CD14-positive monocyte (primary cell): ENCODE results near the gene FOXO3. TPM values are rescaled to one million over a fixed set of nuclear protein-coding genes. Genes with fewer than 3 reads are reported as not detected.

Source experiments
- DNase-seq, 3 donors: peaks; one replicate each; pipeline ENCODE4 v3.0.0-alpha.2; 2011 to 2022
- H2AFZ ChIP-seq: 2 replicates; pipeline ENCODE4 v1.6.0; 2012; ENCODE audit warnings: mild to moderate bottlenecking, low read depth, low read length, inconsistent platforms; ENCODE audit not compliant: insufficient read depth, poor library complexity, severe bottlenecking
- H3K27ac ChIP-seq, 2 donors: 1 replicate in 1 of 2; 2 replicates in 1 of 2; pipeline ENCODE4 v1.5.1; 2012 to 2013; ENCODE audit warnings: low read length in 2 of 2, control low read depth in 1 of 2, inconsistent platforms in 1 of 2, low read depth in 1 of 2, mild to moderate bottlenecking in 1 of 2
- H3K27me3 ChIP-seq, 2 donors: one replicate each; pipeline versions ENCODE4 v1.6.0 to v1.6.1; 2011 to 2013; ENCODE audit warnings: low read length in 2 of 2; ENCODE audit not compliant: control insufficient read depth in 2 of 2, insufficient read depth in 2 of 2
- H3K36me3 ChIP-seq, 2 donors: replicated peaks in 1 of 2; 1 replicate in 1 of 2; 2 replicates in 1 of 2; pipeline versions ENCODE4 v1.5.1 to v1.6.1; 2012 to 2013; ENCODE audit warnings: low read length in 2 of 2, control low read depth in 1 of 2, inconsistent platforms in 1 of 2, mild to moderate bottlenecking in 1 of 2; ENCODE audit not compliant: insufficient read depth in 2 of 2, control insufficient read depth in 1 of 2
- H3K4me1 ChIP-seq, 2 donors: 1 replicate in 1 of 2; 2 replicates in 1 of 2; pipeline versions ENCODE4 v1.5.1 to v1.6.1; 2012 to 2013; ENCODE audit warnings: low read length in 2 of 2, control low read depth in 1 of 2, inconsistent platforms in 1 of 2, mild to moderate bottlenecking in 1 of 2, moderate library complexity in 1 of 2; ENCODE audit not compliant: insufficient read depth in 2 of 2, control insufficient read depth in 1 of 2
- H3K4me2 ChIP-seq: replicated peaks from 2 replicates; pipeline ENCODE3; 2012; ENCODE audit warnings: low read length, moderate library complexity, mild to moderate bottlenecking; ENCODE audit not compliant: poor library complexity, severe bottlenecking; ENCODE audit errors: extremely low read depth
- H3K4me3 ChIP-seq, 3 experiments: fragments of 200-600 bp in 1 of 3; sonication (generic) in 1 of 3; replicated peaks in 1 of 3; 1 replicate in 2 of 3; 2 replicates in 1 of 3; pipeline ENCODE4 v1.5.1; 2011 to 2013; ENCODE audit warnings: low read length in 3 of 3, mild to moderate bottlenecking in 3 of 3, control low read depth in 2 of 3, low read depth in 2 of 3, inconsistent platforms in 1 of 3, moderate library complexity in 1 of 3
- H3K79me2 ChIP-seq: 2 replicates; pipeline ENCODE4 v1.6.0; 2012; ENCODE audit warnings: mild to moderate bottlenecking, control low read depth, inconsistent platforms, low read length, moderate library complexity; ENCODE audit not compliant: insufficient read depth
- H3K9ac ChIP-seq: 2 replicates; pipeline ENCODE4 v1.6.0; 2017; ENCODE audit warnings: low read length, mild to moderate bottlenecking; ENCODE audit not compliant: insufficient read depth, poor library complexity, severe bottlenecking
- H3K9me3 ChIP-seq, 2 donors: replicated peaks in 1 of 2; 1 replicate in 1 of 2; 2 replicates in 1 of 2; pipeline versions ENCODE4 v1.5.1 to v1.6.1; 2012 to 2013; ENCODE audit warnings: low read length in 2 of 2, control low read depth in 1 of 2; ENCODE audit not compliant: control insufficient read depth in 1 of 2, insufficient read depth in 1 of 2
- H4K20me1 ChIP-seq: 2 replicates; pipeline ENCODE4 v1.6.0; 2012; ENCODE audit warnings: mild to moderate bottlenecking, low read length, control low read depth, moderate library complexity; ENCODE audit not compliant: insufficient read depth
- H3K27ac Mint-ChIP-seq, 7 donors: one replicate each; pipeline ENCODE4 v1.8.0; 2020; ENCODE audit warnings: mild to moderate bottlenecking in 7 of 7, mixed read lengths in 7 of 7, moderate library complexity in 6 of 7, inconsistent platforms in 2 of 7
- H3K27me3 Mint-ChIP-seq, 3 donors: one replicate each; pipeline ENCODE4 v1.8.0; 2021 to 2022; ENCODE audit warnings: low read depth in 3 of 3, mild to moderate bottlenecking in 3 of 3, mixed read lengths in 3 of 3, moderate library complexity in 3 of 3, inconsistent platforms in 1 of 3
- H3K36me3 Mint-ChIP-seq, 2 donors: one replicate each; pipeline ENCODE4 v1.8.0; 2020; ENCODE audit warnings: mixed read lengths in 2 of 2, inconsistent platforms in 1 of 2, mild to moderate bottlenecking in 1 of 2
- H3K4me1 Mint-ChIP-seq: one replicate; pipeline ENCODE4 v1.8.0; 2020; ENCODE audit warnings: mild to moderate bottlenecking, mixed read lengths
- H3K4me3 Mint-ChIP-seq, 2 donors: one replicate each; pipeline ENCODE4 v1.8.0; 2020; ENCODE audit warnings: mild to moderate bottlenecking in 2 of 2, mixed read lengths in 2 of 2, moderate library complexity in 1 of 2
- H3K9me3 Mint-ChIP-seq, 7 donors: one replicate each; pipeline ENCODE4 v1.8.0; 2020 to 2022; ENCODE audit warnings: mixed read lengths in 7 of 7, mild to moderate bottlenecking in 6 of 7, moderate library complexity in 6 of 7, inconsistent platforms in 2 of 7
- CTCF ChIP-seq: fragments of 200-600 bp; IDR thresholded peaks from one replicate; pipeline ENCODE4 v1.8.0; 2022; ENCODE audit warnings: antibody characterized with exemption, mild to moderate bottlenecking
- WGBS: methylation state at CpG from one replicate; pipeline ENCODE4 v1.1.5; 2013; ENCODE audit warnings: missing lambda C conversion rate; ENCODE audit not compliant: insufficient coverage; 5-methylcytosine and 5-hydroxymethylcytosine counted together
- intact Hi-C, 2 donors: fragments of 100-400 bp; cut with micrococcal nuclease; formaldehyde crosslinking; loops; one replicate each; pipeline versions ENCODE4 v1.15.0 to v1.15.1; 2023
- polyA plus RNA-seq, 3 donors: library from polyadenylated mRNA; depleted of rRNA in 1 of 3; unstranded in 2 of 3; stranded (reverse) in 1 of 3; fragments of 300-500 nt in 2 of 3; fragments of >200 nt in 1 of 3; fragmentation: Illumina TruSeq in 2 of 3; gene quantifications; 1 replicate in 2 of 3; 2 replicates in 1 of 3; pipeline ENCODE4 v1.2.3, GENCODE V29; 2012 to 2021

FOXO3 gene
- polyA plus RNA-seq, 3 donors, result 15.4 to 23.2 (median 17.5) TPM

GRCh38 chr6:108521616-108522107 lies 39.1 kb upstream of the FOXO3 start:
- Histone ChIP-seq H3K27ac (no peak overlapping the region), H3K4me1 (no peaks in the 10 kb centered on the region), H2AFZ (no peak overlapping the region), H3K4me2 (no peak overlapping the region), H3K27me3 (no peaks in the 10 kb centered on the region), H3K4me3 (no peak overlapping the region), H3K9me3 (no peaks in the 10 kb centered on the region), H4K20me1 (no peaks in the 10 kb centered on the region), H3K79me2 (no peaks in the 10 kb centered on the region), H3K36me3 (no peaks in the 10 kb centered on the region), H3K9ac (no peak overlapping the region)
- peaks cover 0 to 2% (median 2%) of the 10 kb centered on the region in 3 donors for H3K27me3 Mint-ChIP-seq
- DNase-seq, result no peak
- peaks cover 13 to 14% of the 10 kb centered on the region in 2 donors for H3K36me3 Mint-ChIP-seq
- no peak overlapping the region for H3K27ac Mint-ChIP-seq
- no peak for TF ChIP-seq CTCF
- intact Hi-C loops, result loop anchor here in 1 of 2 donors (10.0 kb wide), 1 partner anchor 407 kb away; no protein-coding TSS in a partner anchor
- no peak overlapping the region for H3K4me3 Mint-ChIP-seq
- H3K4me1 Mint-ChIP-seq, result peaks cover 4% of the 10 kb centered on the region
- H3K9me3 Mint-ChIP-seq, result no peaks in the 10 kb centered on the region
- WGBS, result 88% methylated on average over 1 of the region's 1 CpG

GRCh38 chr6:108523697-108524096 lies 37.0 kb upstream of the FOXO3 start:
- peaks cover 13 to 14% of the 10 kb centered on the region in 2 donors for H3K36me3 Mint-ChIP-seq
- no peaks in the 10 kb centered on the region for H3K4me1 ChIP-seq
- no peak overlapping the region for H3K4me3 ChIP-seq
- no peak for TF ChIP-seq CTCF
- no peak overlapping the region for H2AFZ ChIP-seq
- H3K4me1 Mint-ChIP-seq, result peaks cover 4% of the 10 kb centered on the region
- no peaks in the 10 kb centered on the region for H3K9me3 Mint-ChIP-seq
- no peaks in the 10 kb centered on the region for H3K27me3 ChIP-seq
- H3K36me3 ChIP-seq, result no peaks in the 10 kb centered on the region
- no peak overlapping the region for H3K9ac ChIP-seq
- no peaks in the 10 kb centered on the region for H3K9me3 ChIP-seq
- H3K79me2 ChIP-seq, result no peaks in the 10 kb centered on the region
- no peak overlapping the region for H3K4me3 Mint-ChIP-seq
- DNase-seq, result no peak
- H3K27ac Mint-ChIP-seq, result no peak overlapping the region
- WGBS, result no CpG with 5 or more reads among the region's 2 CpGs
- H3K27ac ChIP-seq, result no peak overlapping the region
- intact Hi-C loops, result loop anchor here in 1 of 2 donors (10.0 kb wide), 1 partner anchor 409 kb away; no protein-coding TSS in a partner anchor
- no peaks in the 10 kb centered on the region for H4K20me1 ChIP-seq
- peaks cover 0 to 2% (median 2%) of the 10 kb centered on the region in 3 donors for H3K27me3 Mint-ChIP-seq
- no peak overlapping the region for H3K4me2 ChIP-seq
